SK-N-SH (cell line): Measurements from ENCODE around the gene FBXO42. TPM values are rescaled to one million over a fixed set of nuclear protein-coding genes. Genes with fewer than 3 reads are reported as not detected.

ENCODE experiments used
- CTCF ChIA-PET: fragments of 300-600, 350-600 bp; formaldehyde crosslinking; extraction: SDS; loops from one replicate; lab custom pipeline; 2021; lab: Yijun Ruan, JAX
- POLR2A ChIA-PET: fragments of 350-600 bp; sonication (Branson Sonifier 250); formaldehyde crosslinking; extraction: SDS; loops from one replicate; lab custom pipeline; 2020; ENCODE audit warnings: antibody characterized with exemption, inconsistent platforms; lab: Yijun Ruan, JAX
- DNase-seq: peaks from one replicate; pipeline ENCODE4 v3.0.0; 2012
- H2AFZ ChIP-seq: fragments of 200-600 bp; sonication (generic); 2 replicates; pipeline ENCODE4 v1.8.1; 2016; ENCODE audit warnings: antibody characterized with exemption, mild to moderate bottlenecking, low read depth
- H3F3A ChIP-seq: fragments of 200-600 bp; sonication (generic); replicated peaks from 2 replicates; pipeline ENCODE3; 2016; ENCODE audit warnings: antibody characterized with exemption, mild to moderate bottlenecking; ENCODE audit not compliant: insufficient read depth
- H3K27ac ChIP-seq, 2 experiments: fragments of 200-500 bp in 1 of 2; fragments of 200-600 bp in 1 of 2; sonication (Bioruptor generic) in 1 of 2; sonication (generic), shearing (Covaris generic) in 1 of 2; 2 replicates each; pipeline versions ENCODE4 v1.5.1 to v1.6.1; 2014 to 2016; ENCODE audit warnings: low read depth in 2 of 2, inconsistent platforms in 1 of 2, low read length in 1 of 2, mild to moderate bottlenecking in 1 of 2, mixed read lengths in 1 of 2
- H3K27me3 ChIP-seq: fragments of 200-600 bp; sonication (generic), shearing (Covaris generic); 2 replicates; pipeline ENCODE4 v1.6.1; 2016; ENCODE audit warnings: mixed run types; ENCODE audit not compliant: insufficient read depth
- H3K36me3 ChIP-seq, 2 experiments: fragments of 200-500 bp in 1 of 2; fragments of 200-600 bp in 1 of 2; sonication (Bioruptor generic) in 1 of 2; sonication (generic) in 1 of 2; replicated peaks in 1 of 2; 2 replicates each; pipeline versions ENCODE3 to v1.5.1; 2014 to 2016; ENCODE audit warnings: low read length in 1 of 2, mild to moderate bottlenecking in 1 of 2; ENCODE audit not compliant: insufficient read depth in 2 of 2, control insufficient read depth in 1 of 2
- H3K4me1 ChIP-seq, 2 experiments: fragments of 200-500 bp in 1 of 2; fragments of 200-600 bp in 1 of 2; sonication (Bioruptor generic) in 1 of 2; sonication (generic), shearing (Covaris generic) in 1 of 2; 2 replicates each; pipeline versions ENCODE4 v1.5.1 to v1.6.1; 2014 to 2016; ENCODE audit warnings: low read depth in 1 of 2, low read length in 1 of 2, mixed run types in 1 of 2; ENCODE audit not compliant: insufficient read depth in 2 of 2, control insufficient read depth in 1 of 2
- H3K4me2 ChIP-seq: fragments of 200-600 bp; sonication (generic), shearing (Covaris generic); 2 replicates; pipeline ENCODE4 v1.6.1; 2017; ENCODE audit warnings: mixed run types
- H3K4me3 ChIP-seq, 2 experiments: fragments of 200-500 bp in 1 of 2; fragments of 200-600 bp in 1 of 2; sonication (Bioruptor generic) in 1 of 2; sonication (generic), shearing (Covaris generic) in 1 of 2; 2 replicates each; pipeline versions ENCODE4 v1.5.1 to v1.8.1; 2014 to 2016; ENCODE audit warnings: low read depth in 2 of 2, inconsistent platforms in 1 of 2, low read length in 1 of 2, mild to moderate bottlenecking in 1 of 2, mixed read lengths in 1 of 2, moderate library complexity in 1 of 2
- H3K79me2 ChIP-seq: fragments of 200-600 bp; sonication (generic); 2 replicates; pipeline ENCODE4 v1.8.1; 2017; ENCODE audit warnings: mild to moderate bottlenecking; ENCODE audit not compliant: insufficient read depth
- H3K9ac ChIP-seq: fragments of 200-600 bp; sonication (generic); 2 replicates; pipeline ENCODE4 v1.6.1; 2017; ENCODE audit warnings: mixed run types
- H3K9me2 ChIP-seq: fragments of 200-600 bp; sonication (generic); 2 replicates; pipeline ENCODE4 v1.6.1; 2017; ENCODE audit warnings: mixed run types
- H3K9me3 ChIP-seq: fragments of 200-600 bp; sonication (generic); 2 replicates; pipeline ENCODE4 v1.6.1; 2017; ENCODE audit warnings: mixed run types, mild to moderate bottlenecking, moderate library complexity
- H4K20me1 ChIP-seq: fragments of 200-600 bp; sonication (generic); 2 replicates; pipeline ENCODE4 v1.6.1; 2017; ENCODE audit warnings: mild to moderate bottlenecking, mixed run types; ENCODE audit not compliant: insufficient read depth
- CHD2 ChIP-seq: fragments of 150-350 bp; IDR thresholded peaks from 2 replicates; pipeline ENCODE4 v1.6.1; 2018; ENCODE audit warnings: low read length; ENCODE audit not compliant: partially characterized antibody
- ELF1 ChIP-seq: IDR thresholded peaks from 2 replicates; pipeline ENCODE4 v1.4.0; 2012
- FOSL2 ChIP-seq: IDR thresholded peaks from 2 replicates; pipeline ENCODE4 v1.4.0; 2012; ENCODE audit warnings: low read depth, mild to moderate bottlenecking, moderate library complexity, borderline replicate concordance
- FOXJ3 ChIP-seq: sonication (generic); formaldehyde crosslinking; IDR thresholded peaks from 2 replicates; pipeline ENCODE4 v1.5.1; 2020; ENCODE audit warnings: mild to moderate bottlenecking, missing genetic modification reagents
- FOXM1 ChIP-seq: IDR thresholded peaks from 2 replicates; pipeline ENCODE4 v1.4.0; 2012; ENCODE audit warnings: low read depth, mild to moderate bottlenecking
- MEF2A ChIP-seq: IDR thresholded peaks from 2 replicates; pipeline ENCODE4 v1.4.0; 2012; ENCODE audit warnings: low read depth, borderline replicate concordance
- MXI1 ChIP-seq: IDR thresholded peaks from 2 replicates; pipeline ENCODE4 v1.6.1; 2012; ENCODE audit warnings: mild to moderate bottlenecking, low read depth, low read length, improper control_type of control experiment
- RAD21 ChIP-seq: IDR thresholded peaks from 2 replicates; pipeline ENCODE4 v1.6.1; 2012; ENCODE audit warnings: mild to moderate bottlenecking, low read length
- RCOR1 ChIP-seq: fragments of 150-350 bp; IDR thresholded peaks from 2 replicates; pipeline ENCODE4 v1.6.1; 2017; ENCODE audit warnings: antibody characterized with exemption, low read length
- RFX5 ChIP-seq: IDR thresholded peaks from 2 replicates; pipeline ENCODE4 v1.6.1; 2012; ENCODE audit warnings: mild to moderate bottlenecking, improper control_type of control experiment, low read length
- RXRA ChIP-seq: IDR thresholded peaks from 2 replicates; pipeline ENCODE4 v1.4.0; 2012; ENCODE audit warnings: low read depth, mild to moderate bottlenecking, borderline replicate concordance
- SMC3 ChIP-seq: IDR thresholded peaks from 2 replicates; pipeline ENCODE4 v1.6.1; 2012; ENCODE audit warnings: low read depth, low read length, improper control_type of control experiment
- YY1 ChIP-seq: IDR thresholded peaks from 2 replicates; pipeline ENCODE4 v1.4.0; 2012; ENCODE audit warnings: low read depth, mild to moderate bottlenecking
- WGBS: methylation state at CpG from one replicate; pipeline ENCODE4 v1.1.6; 2017; ENCODE audit warnings: low lambda C conversion rate; 5-methylcytosine and 5-hydroxymethylcytosine counted together
- polyA plus RNA-seq, 3 experiments: library from polyadenylated mRNA; depleted of rRNA; stranded (reverse); fragments of >200 nt; gene quantifications; 2 replicates each; pipeline ENCODE4 v1.2.3, GENCODE V29; 2012
- TF ChIP-seq, protein P1 (sequence below): fragments of 150-350 bp; IDR thresholded peaks from 2 replicates; pipeline ENCODE4 v1.6.1; 2016; ENCODE audit warnings: mild to moderate bottlenecking, low read depth, low read length
- TF ChIP-seq, protein P2 (sequence below): IDR thresholded peaks from 2 replicates; pipeline ENCODE4; 2012
- TF ChIP-seq, protein P3 (sequence below): IDR thresholded peaks from 2 replicates; pipeline ENCODE4 v1.4.0; 2012; ENCODE audit warnings: low read depth
- TF ChIP-seq, protein P4 (sequence below): fragments of 150-350 bp; IDR thresholded peaks from 2 replicates; pipeline ENCODE4 v1.6.1; 2017; ENCODE audit warnings: antibody characterized with exemption, low read length, low read depth, borderline replicate concordance
- TF ChIP-seq, protein P5 (sequence below): IDR thresholded peaks from 2 replicates; pipeline ENCODE4 v1.6.1; 2012; ENCODE audit warnings: mild to moderate bottlenecking, low read depth, low read length, moderate library complexity
- TF ChIP-seq, protein P6 (sequence below): IDR thresholded peaks from 2 replicates; pipeline ENCODE4 v1.4.0; 2012; ENCODE audit warnings: low read depth, borderline replicate concordance
- TF ChIP-seq, protein P7 (sequence below): fragments of 200-600 bp; sonication (generic); IDR thresholded peaks from 2 replicates; pipeline ENCODE4 v1.6.1; 2017; ENCODE audit warnings: antibody characterized with exemption, mild to moderate bottlenecking, moderate library complexity

The FBXO42 gene
- polyA plus RNA-seq, 1 of the 3 experiments (the other 2 are of a cell fraction): 8.6 TPM

DNA sequence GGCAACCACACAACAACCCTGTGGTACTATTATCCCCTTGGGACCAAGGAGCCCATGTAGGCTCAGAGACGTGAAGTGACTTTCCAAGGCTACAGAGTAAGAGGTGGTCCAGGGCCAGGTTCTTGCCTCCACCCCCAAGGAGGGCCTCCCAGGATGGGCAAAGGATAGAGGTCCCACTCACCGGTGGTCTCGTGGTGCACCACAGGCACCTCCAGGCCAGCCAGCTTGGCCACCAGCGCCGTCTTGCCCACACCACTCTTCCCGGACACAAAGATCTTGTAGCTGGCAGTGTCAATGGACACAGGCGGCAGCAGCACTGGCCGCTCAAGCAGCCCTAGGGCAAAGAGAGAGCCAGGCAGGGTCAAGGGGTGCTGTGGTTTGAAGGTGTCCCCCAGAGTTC is 118.8 kb downstream of the FBXO42 start:
- Histone ChIP-seq H3K36me3 (no peaks in the 10 kb centered on the region), H3K27ac (no peak overlapping the region), H3K4me3 (no peak overlapping the region), H3K4me1 (peaks cover 6 to 16% of the 10 kb centered on the region in 2 experiments), H4K20me1 (no peaks in the 10 kb centered on the region), H3K4me2 (no peak overlapping the region), H3K9me2 (no peaks in the 10 kb centered on the region), H3K9ac (no peak overlapping the region), H3K27me3 (no peaks in the 10 kb centered on the region), H2AFZ (no peak overlapping the region), H3K79me2 (no peaks in the 10 kb centered on the region), H3K9me3 (no peaks in the 10 kb centered on the region), H3F3A (peaks cover 12% of the 10 kb centered on the region)
- ChIA-PET POLR2A (no interaction called here), CTCF (interaction anchor here (1.1 to 2.7 kb wide), 3 partner anchors 11 to 160 kb away, joined by 3 to 13 read pairs (median 6); partner anchors contain the start of gene FAM131C)
- TF ChIP-seq RXRA: no peak
- TF ChIP-seq YY1: no peak
- no peak for TF ChIP-seq CHD2
- no peak for TF ChIP-seq RCOR1
- TF ChIP-seq FOXJ3 (CRISPR knock-in tag): no peak
- TF ChIP-seq, protein P1, sequence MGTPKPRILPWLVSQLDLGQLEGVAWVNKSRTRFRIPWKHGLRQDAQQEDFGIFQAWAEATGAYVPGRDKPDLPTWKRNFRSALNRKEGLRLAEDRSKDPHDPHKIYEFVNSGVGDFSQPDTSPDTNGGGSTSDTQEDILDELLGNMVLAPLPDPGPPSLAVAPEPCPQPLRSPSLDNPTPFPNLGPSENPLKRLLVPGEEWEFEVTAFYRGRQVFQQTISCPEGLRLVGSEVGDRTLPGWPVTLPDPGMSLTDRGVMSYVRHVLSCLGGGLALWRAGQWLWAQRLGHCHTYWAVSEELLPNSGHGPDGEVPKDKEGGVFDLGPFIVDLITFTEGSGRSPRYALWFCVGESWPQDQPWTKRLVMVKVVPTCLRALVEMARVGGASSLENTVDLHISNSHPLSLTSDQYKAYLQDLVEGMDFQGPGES: no peak
- no peak for TF ChIP-seq ELF1
- TF ChIP-seq RAD21: no peak
- TF ChIP-seq SMC3: no peak
- TF ChIP-seq, protein P2, sequence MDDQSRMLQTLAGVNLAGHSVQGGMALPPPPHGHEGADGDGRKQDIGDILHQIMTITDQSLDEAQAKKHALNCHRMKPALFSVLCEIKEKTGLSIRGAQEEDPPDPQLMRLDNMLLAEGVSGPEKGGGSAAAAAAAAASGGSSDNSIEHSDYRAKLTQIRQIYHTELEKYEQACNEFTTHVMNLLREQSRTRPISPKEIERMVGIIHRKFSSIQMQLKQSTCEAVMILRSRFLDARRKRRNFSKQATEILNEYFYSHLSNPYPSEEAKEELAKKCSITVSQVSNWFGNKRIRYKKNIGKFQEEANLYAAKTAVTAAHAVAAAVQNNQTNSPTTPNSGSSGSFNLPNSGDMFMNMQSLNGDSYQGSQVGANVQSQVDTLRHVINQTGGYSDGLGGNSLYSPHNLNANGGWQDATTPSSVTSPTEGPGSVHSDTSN: no peak
- TF ChIP-seq, protein P3, sequence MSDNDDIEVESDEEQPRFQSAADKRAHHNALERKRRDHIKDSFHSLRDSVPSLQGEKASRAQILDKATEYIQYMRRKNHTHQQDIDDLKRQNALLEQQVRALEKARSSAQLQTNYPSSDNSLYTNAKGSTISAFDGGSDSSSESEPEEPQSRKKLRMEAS: no peak
- TF ChIP-seq FOSL2: no peak
- TF ChIP-seq, protein P4, sequence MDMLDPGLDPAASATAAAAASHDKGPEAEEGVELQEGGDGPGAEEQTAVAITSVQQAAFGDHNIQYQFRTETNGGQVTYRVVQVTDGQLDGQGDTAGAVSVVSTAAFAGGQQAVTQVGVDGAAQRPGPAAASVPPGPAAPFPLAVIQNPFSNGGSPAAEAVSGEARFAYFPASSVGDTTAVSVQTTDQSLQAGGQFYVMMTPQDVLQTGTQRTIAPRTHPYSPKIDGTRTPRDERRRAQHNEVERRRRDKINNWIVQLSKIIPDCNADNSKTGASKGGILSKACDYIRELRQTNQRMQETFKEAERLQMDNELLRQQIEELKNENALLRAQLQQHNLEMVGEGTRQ: no peak
- TF ChIP-seq, protein P5, sequence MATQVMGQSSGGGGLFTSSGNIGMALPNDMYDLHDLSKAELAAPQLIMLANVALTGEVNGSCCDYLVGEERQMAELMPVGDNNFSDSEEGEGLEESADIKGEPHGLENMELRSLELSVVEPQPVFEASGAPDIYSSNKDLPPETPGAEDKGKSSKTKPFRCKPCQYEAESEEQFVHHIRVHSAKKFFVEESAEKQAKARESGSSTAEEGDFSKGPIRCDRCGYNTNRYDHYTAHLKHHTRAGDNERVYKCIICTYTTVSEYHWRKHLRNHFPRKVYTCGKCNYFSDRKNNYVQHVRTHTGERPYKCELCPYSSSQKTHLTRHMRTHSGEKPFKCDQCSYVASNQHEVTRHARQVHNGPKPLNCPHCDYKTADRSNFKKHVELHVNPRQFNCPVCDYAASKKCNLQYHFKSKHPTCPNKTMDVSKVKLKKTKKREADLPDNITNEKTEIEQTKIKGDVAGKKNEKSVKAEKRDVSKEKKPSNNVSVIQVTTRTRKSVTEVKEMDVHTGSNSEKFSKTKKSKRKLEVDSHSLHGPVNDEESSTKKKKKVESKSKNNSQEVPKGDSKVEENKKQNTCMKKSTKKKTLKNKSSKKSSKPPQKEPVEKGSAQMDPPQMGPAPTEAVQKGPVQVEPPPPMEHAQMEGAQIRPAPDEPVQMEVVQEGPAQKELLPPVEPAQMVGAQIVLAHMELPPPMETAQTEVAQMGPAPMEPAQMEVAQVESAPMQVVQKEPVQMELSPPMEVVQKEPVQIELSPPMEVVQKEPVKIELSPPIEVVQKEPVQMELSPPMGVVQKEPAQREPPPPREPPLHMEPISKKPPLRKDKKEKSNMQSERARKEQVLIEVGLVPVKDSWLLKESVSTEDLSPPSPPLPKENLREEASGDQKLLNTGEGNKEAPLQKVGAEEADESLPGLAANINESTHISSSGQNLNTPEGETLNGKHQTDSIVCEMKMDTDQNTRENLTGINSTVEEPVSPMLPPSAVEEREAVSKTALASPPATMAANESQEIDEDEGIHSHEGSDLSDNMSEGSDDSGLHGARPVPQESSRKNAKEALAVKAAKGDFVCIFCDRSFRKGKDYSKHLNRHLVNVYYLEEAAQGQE: no peak
- no peak for TF ChIP-seq FOXM1
- TF ChIP-seq, protein P6, sequence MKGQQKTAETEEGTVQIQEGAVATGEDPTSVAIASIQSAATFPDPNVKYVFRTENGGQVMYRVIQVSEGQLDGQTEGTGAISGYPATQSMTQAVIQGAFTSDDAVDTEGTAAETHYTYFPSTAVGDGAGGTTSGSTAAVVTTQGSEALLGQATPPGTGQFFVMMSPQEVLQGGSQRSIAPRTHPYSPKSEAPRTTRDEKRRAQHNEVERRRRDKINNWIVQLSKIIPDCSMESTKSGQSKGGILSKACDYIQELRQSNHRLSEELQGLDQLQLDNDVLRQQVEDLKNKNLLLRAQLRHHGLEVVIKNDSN: no peak
- TF ChIP-seq MEF2A: no peak
- TF ChIP-seq MXI1: no peak
- no peak for TF ChIP-seq RFX5
- TF ChIP-seq, protein P7, sequence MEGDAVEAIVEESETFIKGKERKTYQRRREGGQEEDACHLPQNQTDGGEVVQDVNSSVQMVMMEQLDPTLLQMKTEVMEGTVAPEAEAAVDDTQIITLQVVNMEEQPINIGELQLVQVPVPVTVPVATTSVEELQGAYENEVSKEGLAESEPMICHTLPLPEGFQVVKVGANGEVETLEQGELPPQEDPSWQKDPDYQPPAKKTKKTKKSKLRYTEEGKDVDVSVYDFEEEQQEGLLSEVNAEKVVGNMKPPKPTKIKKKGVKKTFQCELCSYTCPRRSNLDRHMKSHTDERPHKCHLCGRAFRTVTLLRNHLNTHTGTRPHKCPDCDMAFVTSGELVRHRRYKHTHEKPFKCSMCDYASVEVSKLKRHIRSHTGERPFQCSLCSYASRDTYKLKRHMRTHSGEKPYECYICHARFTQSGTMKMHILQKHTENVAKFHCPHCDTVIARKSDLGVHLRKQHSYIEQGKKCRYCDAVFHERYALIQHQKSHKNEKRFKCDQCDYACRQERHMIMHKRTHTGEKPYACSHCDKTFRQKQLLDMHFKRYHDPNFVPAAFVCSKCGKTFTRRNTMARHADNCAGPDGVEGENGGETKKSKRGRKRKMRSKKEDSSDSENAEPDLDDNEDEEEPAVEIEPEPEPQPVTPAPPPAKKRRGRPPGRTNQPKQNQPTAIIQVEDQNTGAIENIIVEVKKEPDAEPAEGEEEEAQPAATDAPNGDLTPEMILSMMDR: no peak
- DNase-seq: no peak
- WGBS: 100% methylated on average over 2 of the region's 8 CpGs
